Neural progenitor cell (in vitro differentiated cells): ENCODE data around the gene OPTC.

Source experiments
- EZH2 ChIP-seq: fragments of 200-600 bp; sonication (generic); IDR thresholded peaks from 2 replicates; pipeline ENCODE4 v1.6.1; 2017; ENCODE audit warnings: antibody characterized with exemption, mild to moderate bottlenecking, moderate library complexity
- TF ChIP-seq, protein P1 (sequence below): fragments of 200-600 bp; sonication (generic); IDR thresholded peaks from 2 replicates; pipeline ENCODE4 v1.5.1; 2017; ENCODE audit warnings: antibody characterized with exemption, mild to moderate bottlenecking

DNA sequence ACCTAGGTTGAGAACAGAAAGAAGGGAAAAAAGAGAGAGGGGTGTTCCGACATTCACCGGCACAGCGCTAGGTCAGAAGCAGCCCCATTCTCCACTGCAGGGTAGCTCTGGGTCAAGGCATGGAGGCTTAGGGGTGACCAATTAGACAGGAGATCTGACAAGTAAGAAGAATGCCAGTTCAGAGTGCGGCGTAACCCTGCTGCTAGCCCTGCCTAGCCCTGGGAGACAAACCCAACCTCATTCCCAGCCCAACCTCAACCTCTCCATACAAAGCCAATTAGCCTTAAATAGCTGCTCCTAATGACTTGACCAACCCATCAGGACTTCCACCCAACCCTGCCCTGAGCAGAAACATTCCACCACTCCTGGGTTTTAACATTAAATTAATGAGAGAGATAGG is 15.0 kb upstream of the OPTC start:
- TF ChIP-seq, protein P1, sequence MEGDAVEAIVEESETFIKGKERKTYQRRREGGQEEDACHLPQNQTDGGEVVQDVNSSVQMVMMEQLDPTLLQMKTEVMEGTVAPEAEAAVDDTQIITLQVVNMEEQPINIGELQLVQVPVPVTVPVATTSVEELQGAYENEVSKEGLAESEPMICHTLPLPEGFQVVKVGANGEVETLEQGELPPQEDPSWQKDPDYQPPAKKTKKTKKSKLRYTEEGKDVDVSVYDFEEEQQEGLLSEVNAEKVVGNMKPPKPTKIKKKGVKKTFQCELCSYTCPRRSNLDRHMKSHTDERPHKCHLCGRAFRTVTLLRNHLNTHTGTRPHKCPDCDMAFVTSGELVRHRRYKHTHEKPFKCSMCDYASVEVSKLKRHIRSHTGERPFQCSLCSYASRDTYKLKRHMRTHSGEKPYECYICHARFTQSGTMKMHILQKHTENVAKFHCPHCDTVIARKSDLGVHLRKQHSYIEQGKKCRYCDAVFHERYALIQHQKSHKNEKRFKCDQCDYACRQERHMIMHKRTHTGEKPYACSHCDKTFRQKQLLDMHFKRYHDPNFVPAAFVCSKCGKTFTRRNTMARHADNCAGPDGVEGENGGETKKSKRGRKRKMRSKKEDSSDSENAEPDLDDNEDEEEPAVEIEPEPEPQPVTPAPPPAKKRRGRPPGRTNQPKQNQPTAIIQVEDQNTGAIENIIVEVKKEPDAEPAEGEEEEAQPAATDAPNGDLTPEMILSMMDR, result no peak
- no peak for TF ChIP-seq EZH2
